Globus pallidus (tissue), 1 donor: ENCODE measurements around the gene FRMPD1.
"Not testable (repeated sequence)": the region's sequence is repeated elsewhere in the genome, so short reads cannot be mapped to it uniquely, and the experiment has no call there.

Experiments
- DNase-seq: peaks from one replicate; pipeline ENCODE4 v3.0.0-alpha.2; 2015; ENCODE audit warnings: low spot score

The FRMPD1 gene, protein sequence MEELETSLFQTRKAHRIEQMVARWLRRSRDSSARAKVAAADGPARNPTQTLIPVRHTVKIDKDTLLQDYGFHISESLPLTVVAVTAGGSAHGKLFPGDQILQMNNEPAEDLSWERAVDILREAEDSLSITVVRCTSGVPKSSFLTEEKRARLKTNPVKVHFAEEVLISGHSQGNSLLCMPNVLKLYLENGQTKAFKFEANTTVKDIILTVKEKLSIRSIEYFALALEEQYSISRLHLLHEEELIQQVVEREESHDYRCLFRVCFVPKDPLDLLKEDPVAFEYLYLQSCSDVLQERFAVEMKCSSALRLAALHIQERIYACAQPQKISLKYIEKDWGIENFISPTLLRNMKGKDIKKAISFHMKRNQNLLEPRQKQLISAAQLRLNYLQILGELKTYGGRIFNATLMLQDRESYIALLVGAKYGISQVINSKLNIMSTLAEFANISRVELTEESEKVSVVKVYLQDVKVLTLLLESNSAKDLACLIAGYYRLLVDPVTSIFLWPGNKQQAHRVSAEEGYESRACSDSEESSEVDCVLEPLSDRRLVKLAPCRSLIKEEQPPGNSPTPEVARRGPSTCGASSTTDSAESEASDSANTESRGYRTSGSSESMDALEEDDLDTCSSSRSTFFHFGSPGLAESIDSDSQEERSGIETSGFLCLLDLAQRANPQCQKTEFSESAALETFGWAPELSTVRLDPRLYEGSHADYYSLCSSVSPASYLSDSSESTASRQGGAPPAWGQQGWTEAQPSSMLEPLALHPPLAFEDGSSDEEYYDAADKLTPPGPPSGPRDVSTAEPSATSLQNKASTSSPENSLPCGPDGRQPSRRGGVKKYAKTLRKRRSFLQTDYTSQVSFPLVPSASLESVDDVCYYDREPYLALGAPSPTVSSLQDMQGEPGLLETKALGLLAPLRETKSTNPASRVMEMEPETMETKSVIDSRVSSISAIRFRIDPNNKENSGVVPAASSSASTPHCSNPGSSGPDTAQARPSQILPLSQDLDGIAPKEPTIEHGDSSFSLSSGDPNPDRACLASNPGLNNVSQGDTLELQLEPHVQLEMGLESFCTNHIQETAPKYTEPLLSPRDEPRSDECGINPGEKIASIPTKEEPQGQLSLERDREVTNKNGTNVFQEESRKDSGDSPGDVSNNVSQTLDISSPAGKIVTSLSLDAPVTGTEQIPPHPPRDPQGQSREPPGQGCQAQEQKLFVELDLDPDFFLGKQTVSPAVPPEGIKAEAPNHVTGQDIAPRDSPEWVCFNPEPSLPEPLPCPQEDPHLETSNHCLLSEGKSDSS (N-terminal part only)

GRCh38 chr9:37650873-37651768 is at the start of gene FRMPD1:
TSS of gene FRMPD1 (plus strand) at chr9:37650954. CDS start at chr9:37692642, 41,688 bp downstream.
- peak; percentile 38 for DNase-seq

DNA sequence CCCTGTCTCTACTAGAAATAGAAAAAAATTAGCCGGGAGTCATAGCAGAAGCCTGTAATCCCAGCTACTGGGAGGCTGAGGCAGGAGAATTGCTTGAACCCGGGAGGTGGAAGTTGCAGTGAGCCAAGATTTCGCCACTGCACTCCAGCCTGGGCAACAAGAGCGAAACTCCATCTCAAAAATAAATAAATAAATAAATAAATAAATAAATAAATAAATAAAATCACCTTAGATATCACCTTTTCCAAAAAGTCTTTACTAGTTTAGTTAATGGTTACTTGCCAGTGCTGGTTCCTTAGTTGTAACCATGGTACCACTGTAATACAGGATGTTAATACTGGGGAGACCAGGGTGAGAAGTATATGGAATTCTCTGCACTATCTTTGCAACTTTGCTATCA is 48.7 kb upstream of the FRMPD1 start:
- not testable (repeated sequence) for DNase-seq

DNA sequence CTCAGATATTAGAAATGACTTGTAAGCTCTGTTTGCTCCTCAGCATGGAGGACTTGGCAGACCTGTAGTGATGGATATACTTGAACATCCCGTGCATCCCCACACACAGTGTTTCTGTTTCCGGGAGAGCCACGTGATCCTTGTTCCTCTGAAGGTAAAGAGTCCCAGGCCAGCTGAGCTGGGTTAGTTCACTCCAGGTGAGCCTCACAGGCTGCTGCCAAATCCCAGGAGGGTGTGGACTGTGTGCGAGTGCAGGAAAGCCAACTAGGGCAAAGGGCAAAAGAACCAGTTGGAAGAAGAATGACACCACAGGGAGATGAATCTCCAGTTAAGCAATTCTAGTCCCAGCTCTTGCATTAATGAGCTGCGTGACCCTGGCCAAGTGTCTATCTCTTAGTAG is 47.9 kb upstream of the FRMPD1 start:
- no peak for DNase-seq

- no peak for DNase-seq
These were observed 46.5 kb upstream of the FRMPD1 start for GRCh38 chr9:37604296-37604695.

- DNase-seq: no peak
These were observed 42.5 kb upstream of the FRMPD1 start for GRCh38 chr9:37608250-37608649.

GRCh38 chr9:37609735-37610397 is 40.9 kb upstream of the FRMPD1 start:
- no peak for DNase-seq

- DNase-seq: no peak
These were observed 39.7 kb upstream of the FRMPD1 start for GRCh38 chr9:37611014-37611413.

- no peak for DNase-seq
These were observed 38.8 kb upstream of the FRMPD1 start for GRCh38 chr9:37611961-37612360.

GRCh38 chr9:37617161-37617560 is 33.6 kb upstream of the FRMPD1 start:
- no peak for DNase-seq

DNA sequence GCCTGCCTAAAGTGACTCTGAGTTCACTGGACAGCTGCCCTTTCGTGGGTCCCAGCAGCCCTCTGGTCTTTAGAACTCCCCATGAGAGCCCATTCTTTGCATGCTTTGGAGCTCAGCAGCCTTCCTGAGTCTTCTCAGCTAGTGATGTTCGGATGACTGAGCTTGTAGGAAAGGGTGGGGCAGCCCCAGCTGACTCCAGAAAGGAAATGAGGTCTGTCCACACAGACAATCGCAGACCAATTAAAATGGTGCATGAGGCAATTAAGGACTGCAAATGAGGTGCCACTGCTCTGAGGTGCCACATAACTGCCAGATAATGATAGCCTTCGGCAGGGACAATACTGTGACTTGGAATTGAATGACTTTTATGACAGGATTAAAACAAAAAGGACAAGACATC is 32.9 kb upstream of the FRMPD1 start:
- no peak for DNase-seq

- no peak for DNase-seq
These were observed 31.9 kb upstream of the FRMPD1 start for GRCh38 chr9:37618817-37619216.

DNA sequence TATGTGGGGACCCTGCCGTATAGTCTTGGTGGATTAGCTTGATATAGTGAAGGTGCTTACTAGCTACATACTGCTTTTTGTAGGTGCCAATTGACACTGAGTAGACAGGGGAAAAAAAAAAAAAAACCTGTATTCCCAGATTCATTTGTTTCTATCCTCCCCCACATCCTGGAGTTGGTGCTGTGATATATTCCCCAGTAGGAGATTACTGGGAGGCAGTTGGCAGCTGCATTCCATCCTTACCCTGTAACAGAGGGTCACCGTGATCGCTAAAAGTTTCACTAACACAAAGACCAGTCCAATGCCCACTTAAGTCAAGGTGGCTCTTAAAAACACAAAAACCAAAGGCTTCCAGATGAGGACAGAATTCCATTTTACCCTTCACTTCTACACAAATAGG is 30.9 kb upstream of the FRMPD1 start:
- DNase-seq: no peak

GRCh38 chr9:37620396-37620795 is 30.4 kb upstream of the FRMPD1 start:
- DNase-seq: no peak

GRCh38 chr9:37621273-37622121 is 29.3 kb upstream of the FRMPD1 start:
- no peak for DNase-seq

GRCh38 chr9:37622462-37622861 is 28.3 kb upstream of the FRMPD1 start:
- no peak for DNase-seq

- DNase-seq: no peak
These were observed 27.5 kb upstream of the FRMPD1 start for GRCh38 chr9:37623267-37623666.

DNA sequence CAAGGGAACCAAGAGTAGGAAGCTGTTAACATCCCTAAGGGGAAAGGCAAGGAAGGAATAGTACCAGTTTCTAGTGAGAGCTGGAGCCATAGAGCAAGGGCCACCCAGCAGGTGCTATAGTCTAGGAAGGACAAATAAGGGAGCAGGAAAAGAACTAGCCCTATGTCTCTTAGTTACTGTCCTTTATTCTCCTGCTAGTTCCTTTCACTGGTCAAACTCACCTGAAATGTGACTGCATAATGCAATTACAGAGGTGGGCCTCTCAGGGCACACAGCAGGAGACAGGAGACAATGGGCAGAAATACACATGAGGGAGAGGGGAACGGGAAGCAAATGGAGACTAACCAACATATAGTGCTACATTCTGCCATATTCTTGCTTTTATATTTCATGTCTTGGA is 26.7 kb upstream of the FRMPD1 start:
- DNase-seq: no peak

- DNase-seq: no peak
These were observed 25.6 kb upstream of the FRMPD1 start for GRCh38 chr9:37625036-37625757.

GRCh38 chr9:37625758-37626147 is 25.0 kb upstream of the FRMPD1 start:
- no peak for DNase-seq
